Tibial nerve (tissue), 4 donors: ENCODE measurements around the gene COPZ1. TPM values are rescaled to one million over a fixed set of nuclear protein-coding genes. Genes with fewer than 3 reads are reported as not detected.

Experiments used
- DNase-seq, 2 donors: peaks; one replicate each; pipeline ENCODE4 v3.0.0-alpha.2; 2019; ENCODE audit warnings: low spot score in 2 of 2
- H3K27ac ChIP-seq, 4 donors: fragments of 200-600 bp; sonication (generic) in 3 of 4; one replicate each; pipeline ENCODE4 v1.5.1; 2017 to 2019; ENCODE audit warnings: mild to moderate bottlenecking in 1 of 4
- H3K27me3 ChIP-seq, 2 donors: fragments of 200-600 bp; sonication (generic) in 1 of 2; one replicate each; pipeline versions ENCODE4 v1.5.1 to v1.6.0; 2017 to 2019
- H3K36me3 ChIP-seq, 3 donors: fragments of 200-600 bp; sonication (generic); one replicate each; pipeline ENCODE4 v1.5.1; 2018 to 2019
- H3K4me1 ChIP-seq, 4 donors: fragments of 200-600 bp; sonication (generic) in 3 of 4; one replicate each; pipeline ENCODE4 v1.5.1; 2017 to 2019
- H3K4me3 ChIP-seq, 4 donors: fragments of 200-600 bp; sonication (generic) in 3 of 4; one replicate each; pipeline ENCODE4 v1.5.1; 2017 to 2019; ENCODE audit warnings: mild to moderate bottlenecking in 1 of 4, moderate library complexity in 1 of 4
- H3K9me3 ChIP-seq, 4 donors: fragments of 200-600 bp; sonication (generic) in 3 of 4; one replicate each; pipeline ENCODE4 v1.5.1; 2017 to 2019
- CTCF ChIP-seq, 5 experiments: fragments of 200-600 bp in 3 of 5; fragments of 450-650 bp in 2 of 5; sonication (generic) in 3 of 5; IDR thresholded peaks; one replicate each; pipeline ENCODE4 v1.5.1; 2016 to 2019; ENCODE audit warnings: antibody characterized with exemption in 5 of 5, mild to moderate bottlenecking in 3 of 5, moderate library complexity in 2 of 5
- EP300 ChIP-seq, 2 donors: sonication (generic); formaldehyde crosslinking; IDR thresholded peaks; one replicate each; pipeline ENCODE4 v1.6.1; 2017; ENCODE audit warnings: antibody characterized with exemption in 2 of 2, mild to moderate bottlenecking in 1 of 2
- POLR2A ChIP-seq, 2 donors: fragments of 450-650 bp; IDR thresholded peaks; one replicate each; pipeline ENCODE4 v1.6.1; 2017; ENCODE audit warnings: antibody characterized with exemption in 2 of 2, mild to moderate bottlenecking in 2 of 2, moderate library complexity in 2 of 2
- WGBS, 2 donors: methylation state at CpG; one replicate each; pipeline ENCODE4 v1.1.5; 2018; 5-methylcytosine and 5-hydroxymethylcytosine counted together
- total RNA-seq, 4 donors: library from RNA; depleted of rRNA; stranded (reverse); fragments of >200 nt; gene quantifications; one replicate each; pipeline ENCODE4 v1.1.0, GENCODE V29; 2016

COPZ1 gene
- total RNA-seq, 4 donors from 2014 or later, result 38.0 to 52.0 (median 43.6) TPM

- Histone ChIP-seq H3K4me3 (no peak overlapping the region), H3K27me3 (no peaks in the 10 kb centered on the region), H3K36me3 (no peaks in the 10 kb centered on the region), H3K27ac (no peak overlapping the region), H3K4me1 (peaks cover 0 to 30% (median 12%) of the 10 kb centered on the region in 4 donors), H3K9me3 (no peaks in the 10 kb centered on the region)
- DNase-seq, result no peak
- WGBS, 2 donors, result 61 to 68% methylated on average over 4 of the region's 4 CpGs
- no peak for TF ChIP-seq POLR2A (IDR thresholded peaks at IDR 0.05)
- TF ChIP-seq CTCF (IDR thresholded peaks at IDR 0.05), result no peak
- TF ChIP-seq EP300 (IDR thresholded peaks at IDR 0.05), result no peak
Measured at GRCh38 chr12:54388237-54389133, 63.6 kb downstream of the COPZ1 start.

- Histone ChIP-seq H3K36me3 (no peaks in the 10 kb centered on the region), H3K4me1 (peaks cover 0 to 30% (median 12%) of the 10 kb centered on the region in 4 donors), H3K9me3 (no peaks in the 10 kb centered on the region), H3K4me3 (no peak overlapping the region), H3K27me3 (no peaks in the 10 kb centered on the region), H3K27ac (no peak overlapping the region)
- TF ChIP-seq POLR2A (IDR thresholded peaks at IDR 0.05) (no peak), CTCF (IDR thresholded peaks at IDR 0.05) (no peak), EP300 (IDR thresholded peaks at IDR 0.05) (no peak)
- 81 to 90% methylated on average over 2 to 3 of the region's 3 CpGs for WGBS, 2 donors
- no peak for DNase-seq
Measured at GRCh38 chr12:54389134-54389508, 64.2 kb downstream of the COPZ1 start.

GRCh38 chr12:54389607-54390175 lies 64.8 kb downstream of the COPZ1 start:
- no peak for TF ChIP-seq CTCF (IDR thresholded peaks at IDR 0.05)
- TF ChIP-seq POLR2A (IDR thresholded peaks at IDR 0.05), result no peak
- no peak for TF ChIP-seq EP300 (IDR thresholded peaks at IDR 0.05)
- peaks cover 0 to 4% (median 0%) of the 10 kb centered on the region in 3 donors for H3K36me3 ChIP-seq
- 81 to 87% methylated on average over 5 of the region's 5 CpGs for WGBS, 2 donors
- no peak for DNase-seq
- no peak overlapping the region for H3K27ac ChIP-seq
- H3K27me3 ChIP-seq, result no peaks in the 10 kb centered on the region
- no peak overlapping the region for H3K4me3 ChIP-seq
- H3K9me3 ChIP-seq, result no peaks in the 10 kb centered on the region
- H3K4me1 ChIP-seq, result peaks cover 0 to 28% (median 12%) of the 10 kb centered on the region in 4 donors

- peaks cover 0 to 23% (median 10%) of the 10 kb centered on the region in 4 donors for H3K4me1 ChIP-seq
- no peak overlapping the region for H3K27ac ChIP-seq
- 61 to 72% methylated on average over 7 of the region's 7 CpGs for WGBS, 2 donors
- no peaks in the 10 kb centered on the region for H3K9me3 ChIP-seq
- DNase-seq, result no peak
- H3K36me3 ChIP-seq, result peaks cover 0 to 9% (median 0%) of the 10 kb centered on the region in 3 donors
- H3K27me3 ChIP-seq, result no peaks in the 10 kb centered on the region
- no peak for TF ChIP-seq CTCF (IDR thresholded peaks at IDR 0.05)
- no peak for TF ChIP-seq POLR2A (IDR thresholded peaks at IDR 0.05)
- no peak for TF ChIP-seq EP300 (IDR thresholded peaks at IDR 0.05)
- no peak overlapping the region for H3K4me3 ChIP-seq
Measured at GRCh38 chr12:54390176-54390667, 65.3 kb downstream of the COPZ1 start.
